HEK293T (cell line): ENCODE measurements around the gene HES4.
"Not testable (repeated sequence)": the region's sequence is repeated elsewhere in the genome, so short reads cannot be mapped to it uniquely, and the experiment has no call there.

Source experiments
- CTCF ChIA-PET: fragments of 350-600 bp; formaldehyde crosslinking; extraction: SDS; loops from one replicate; lab custom pipeline; 2021; ENCODE audit warnings: antibody characterized with exemption, inconsistent platforms; lab: Yijun Ruan, JAX
- POLR2A ChIA-PET: fragments of 350-600 bp; formaldehyde crosslinking; extraction: SDS; loops from one replicate; lab custom pipeline; 2020; ENCODE audit warnings: antibody characterized with exemption, inconsistent platforms; lab: Yijun Ruan, JAX
- DNase-seq: peaks from one replicate; pipeline ENCODE4 v3.0.0; 2012; ENCODE audit warnings: mixed read lengths; ENCODE audit errors: extremely low spot score
- ARNT ChIP-seq: fragments of 450-650 bp; IDR thresholded peaks from 2 replicates; pipeline ENCODE4 v1.6.1; 2017; ENCODE audit warnings: mild to moderate bottlenecking
- BHLHE40 ChIP-seq: fragments of 450-650 bp; IDR thresholded peaks from 2 replicates; pipeline ENCODE4 v1.6.1; 2016; ENCODE audit warnings: mild to moderate bottlenecking, moderate library complexity, borderline replicate concordance
- CTBP1 ChIP-seq: fragments of 450-650 bp; IDR thresholded peaks from 2 replicates; pipeline ENCODE4 v1.6.1; 2016; ENCODE audit warnings: borderline replicate concordance
- ELF4 ChIP-seq: fragments of 450-650 bp; IDR thresholded peaks from 2 replicates; pipeline ENCODE4 v1.6.1; 2017; ENCODE audit warnings: antibody characterized with exemption
- FOXA1 ChIP-seq: fragments of 450-650 bp; IDR thresholded peaks from 2 replicates; pipeline ENCODE4 v1.6.1; 2016; ENCODE audit warnings: mild to moderate bottlenecking
- FOXK2 ChIP-seq: fragments of 450-650 bp; IDR thresholded peaks from 2 replicates; pipeline ENCODE4 v1.6.1; 2016; ENCODE audit warnings: mild to moderate bottlenecking
- FOXM1 ChIP-seq: fragments of 450-650 bp; IDR thresholded peaks from 2 replicates; pipeline ENCODE4 v1.6.1; 2017; ENCODE audit warnings: mild to moderate bottlenecking, borderline replicate concordance
- HDGF ChIP-seq: fragments of 450-650 bp; IDR thresholded peaks from 2 replicates; pipeline ENCODE4 v1.6.1; 2017; ENCODE audit warnings: antibody characterized with exemption, borderline replicate concordance
- L3MBTL2 ChIP-seq: fragments of 450-650 bp; conservative IDR thresholded peaks from 2 replicates; pipeline ENCODE4 v1.6.1; 2016; ENCODE audit warnings: mild to moderate bottlenecking
- LEF1 ChIP-seq: fragments of 450-650 bp; IDR thresholded peaks from 2 replicates; pipeline ENCODE4 v1.6.1; 2017; ENCODE audit warnings: mild to moderate bottlenecking, borderline replicate concordance
- NFRKB ChIP-seq: fragments of 450-650 bp; IDR thresholded peaks from 2 replicates; pipeline ENCODE4 v1.6.1; 2016; ENCODE audit warnings: mild to moderate bottlenecking, moderate library complexity
- PKNOX1 ChIP-seq: fragments of 450-650 bp; IDR thresholded peaks from 2 replicates; pipeline ENCODE4 v1.6.1; 2016
- SP1 ChIP-seq: fragments of 450-650 bp; IDR thresholded peaks from 2 replicates; pipeline ENCODE4 v1.6.1; 2017
- SUZ12 ChIP-seq: fragments of 450-650 bp; IDR thresholded peaks from 2 replicates; pipeline ENCODE4 v1.6.1; 2016; ENCODE audit warnings: mild to moderate bottlenecking
- TARDBP ChIP-seq: fragments of 450-650 bp; IDR thresholded peaks from 2 replicates; pipeline ENCODE4 v1.6.1; 2016
- ZNF384 ChIP-seq: fragments of 450-650 bp; IDR thresholded peaks from 2 replicates; pipeline ENCODE4 v1.6.1; 2016

The HES4 gene

GRCh38 chr1:1013105-1013921 is 13.4 kb upstream of the HES4 start, which contains the start of gene ISG15:
ISG15 (plus strand) TSS chr1:1013497; CDS start chr1:1013574, 77 bp downstream.
- TF ChIP-seq ELF4 = no peak
- TF ChIP-seq BHLHE40 = no peak
- no peak for TF ChIP-seq HDGF
- TF ChIP-seq FOXA1 = no peak
- TF ChIP-seq SUZ12 = no peak
- no peak for TF ChIP-seq ZNF384
- no peak for TF ChIP-seq NFRKB
- no peak for TF ChIP-seq L3MBTL2
- TF ChIP-seq FOXM1 = no peak
- TF ChIP-seq LEF1 = no peak
- no peak for TF ChIP-seq PKNOX1
- TF ChIP-seq TARDBP = no peak
- TF ChIP-seq CTBP1 = no peak
- CTCF ChIA-PET = interaction anchor here (1.0 kb wide), 1 partner anchor 11 kb away, joined by 4 read pairs; no protein-coding TSS in a partner anchor
- DNase-seq = peak; percentile 55
- POLR2A ChIA-PET = interaction anchor here (0.8 to 1.3 kb wide), 4 partner anchors 10 to 135 kb away, joined by 3 to 9 read pairs (median 4); no protein-coding TSS in a partner anchor

GRCh38 chr1:1012736-1013104 is 12.8 kb upstream of the HES4 start:
- POLR2A ChIA-PET = interaction anchor here (1.0 to 1.3 kb wide), 3 partner anchors 11 to 136 kb away, joined by 3 to 9 read pairs (median 3); no protein-coding TSS in a partner anchor
- CTCF ChIA-PET, DNase-seq: not testable (repeated sequence)

GRCh38 chr1:1011396-1011949 is 11.6 kb upstream of the HES4 start:
- DNase-seq = no peak
- ChIA-PET CTCF (no interaction called here), POLR2A (no interaction called here)
- TF ChIP-seq SUZ12 = no peak
- no peak for TF ChIP-seq FOXA1
- TF ChIP-seq SP1 = no peak
- TF ChIP-seq FOXK2 = no peak
- no peak for TF ChIP-seq ELF4
- TF ChIP-seq BHLHE40 = no peak
- no peak for TF ChIP-seq PKNOX1

DNA sequence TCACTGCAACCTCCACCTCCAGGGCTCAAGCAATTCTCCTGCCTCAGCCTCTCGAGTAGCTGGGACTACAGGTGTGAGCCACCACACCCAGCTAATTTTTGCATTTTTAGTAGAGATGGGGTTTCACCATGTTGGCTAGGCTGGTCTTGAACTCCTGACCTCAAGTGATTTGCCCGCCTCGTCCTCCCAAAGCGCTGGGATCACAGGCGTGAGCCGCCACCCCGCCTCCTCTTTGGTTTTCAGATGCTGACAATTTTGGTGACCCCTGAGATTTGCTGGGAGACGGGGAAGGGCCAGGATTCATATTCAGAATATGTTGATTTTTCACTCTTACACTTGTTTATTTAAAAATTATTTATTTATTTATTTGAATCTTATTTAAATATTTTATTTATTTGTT is 10.2 kb upstream of the HES4 start:
- CTCF ChIA-PET, DNase-seq, POLR2A ChIA-PET: not testable (repeated sequence)

DNA sequence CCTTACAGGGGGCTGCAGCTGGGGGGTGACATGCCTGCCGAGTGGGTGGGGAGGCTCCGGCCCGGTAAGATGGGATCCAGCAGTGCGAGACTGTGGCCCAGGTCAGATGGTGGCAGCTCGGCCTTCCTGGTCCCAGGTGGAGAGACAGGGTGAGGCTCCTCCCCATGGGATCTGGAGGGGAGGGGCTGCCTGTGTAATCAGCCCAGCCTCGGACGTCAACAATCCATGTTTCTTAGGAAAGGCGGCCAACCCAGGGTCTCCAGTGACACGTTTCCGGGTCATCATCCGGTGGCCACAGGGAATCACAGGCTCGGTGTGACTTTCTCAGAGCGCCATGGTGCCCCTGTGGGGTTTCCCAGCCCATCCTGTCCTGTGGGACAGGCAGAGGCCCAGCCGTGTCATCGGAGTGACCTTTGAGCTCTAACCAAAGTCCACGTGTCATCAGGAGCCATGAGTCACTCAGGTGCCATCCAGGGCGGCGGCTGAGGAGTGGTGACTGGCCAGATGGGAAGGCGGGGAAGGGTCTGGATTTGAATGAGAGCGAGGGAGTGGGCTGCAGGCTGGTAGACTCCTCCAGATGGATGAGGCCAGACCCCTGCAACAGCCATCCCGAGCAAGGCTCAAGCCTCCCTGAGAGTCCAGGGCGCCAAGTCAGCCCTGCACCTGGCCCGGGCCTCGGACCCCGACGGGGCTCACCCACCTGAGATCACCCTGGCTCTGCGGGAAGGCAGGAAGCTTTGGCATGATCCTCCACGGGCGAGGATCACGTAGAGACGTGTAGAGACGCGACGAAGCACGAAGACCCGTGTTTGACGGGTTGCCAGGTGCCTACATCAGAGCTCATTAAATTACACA is 6.6 kb upstream of the HES4 start:
- CTCF ChIA-PET = no interaction called here
- DNase-seq = no peak
- TF ChIP-seq ARNT = no peak
- no peak for TF ChIP-seq SP1
- no peak for TF ChIP-seq BHLHE40
- no peak for TF ChIP-seq SUZ12
- POLR2A ChIA-PET = interaction anchor here (1.0 kb wide), 1 partner anchor 13 kb away, joined by 4 read pairs; the partner anchor contains the start of gene AGRN

- CTCF ChIA-PET = no interaction called here
- no peak for TF ChIP-seq LEF1
- TF ChIP-seq FOXM1 = no peak
- no peak for TF ChIP-seq ELF4
- TF ChIP-seq BHLHE40 = no peak
- TF ChIP-seq SP1 = no peak
- no peak for TF ChIP-seq ARNT
- no peak for TF ChIP-seq ZNF384
- no peak for TF ChIP-seq HDGF
- no peak for TF ChIP-seq L3MBTL2
- POLR2A ChIA-PET = no interaction called here
- no peak for DNase-seq
Measured at GRCh38 chr1:1005774-1006304, 5.9 kb upstream of the HES4 start.
